ENCODE measurements around the gene NFKBIB.

DNA sequence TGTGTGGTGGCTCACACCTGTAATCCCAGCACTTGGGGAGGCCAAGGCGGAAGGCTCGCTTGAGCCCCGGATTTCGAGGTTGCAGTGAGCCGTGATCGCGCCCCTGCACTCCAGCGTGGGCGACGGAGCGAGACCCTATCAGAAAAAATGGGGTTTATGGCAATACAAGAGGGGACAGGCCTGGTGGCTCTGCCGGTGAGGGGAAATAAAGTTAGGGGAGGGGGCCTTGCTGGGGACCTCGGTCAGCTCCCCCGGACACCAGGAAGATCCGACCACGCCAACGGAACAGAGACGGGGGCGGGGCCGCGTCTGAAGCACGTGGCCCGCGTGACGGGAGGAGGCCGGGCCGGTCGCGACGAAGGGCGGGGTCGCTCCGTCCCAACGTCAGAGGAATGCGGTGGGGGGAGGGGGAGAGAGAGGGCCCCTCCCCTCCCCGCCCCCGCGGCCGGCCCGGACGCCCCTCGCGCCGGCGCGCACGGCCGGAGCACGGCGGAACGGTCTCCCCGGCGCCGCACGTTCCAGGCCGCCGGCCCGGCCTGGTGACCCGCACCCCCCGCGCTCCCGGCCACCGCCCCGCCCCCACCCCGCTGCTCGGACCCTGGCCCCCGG, 48.0 kb upstream of the NFKBIB start:
- TF ChIP-seq EZH2 (optimal IDR thresholded peaks at IDR 0.05; ENCODE audit: low read depth, low read length) (no peak), EZH2phosphoT487 (IDR thresholded peaks at IDR 0.05; ENCODE audit: low read length) (no peak)
- TF ChIP-seq, protein P1, sequence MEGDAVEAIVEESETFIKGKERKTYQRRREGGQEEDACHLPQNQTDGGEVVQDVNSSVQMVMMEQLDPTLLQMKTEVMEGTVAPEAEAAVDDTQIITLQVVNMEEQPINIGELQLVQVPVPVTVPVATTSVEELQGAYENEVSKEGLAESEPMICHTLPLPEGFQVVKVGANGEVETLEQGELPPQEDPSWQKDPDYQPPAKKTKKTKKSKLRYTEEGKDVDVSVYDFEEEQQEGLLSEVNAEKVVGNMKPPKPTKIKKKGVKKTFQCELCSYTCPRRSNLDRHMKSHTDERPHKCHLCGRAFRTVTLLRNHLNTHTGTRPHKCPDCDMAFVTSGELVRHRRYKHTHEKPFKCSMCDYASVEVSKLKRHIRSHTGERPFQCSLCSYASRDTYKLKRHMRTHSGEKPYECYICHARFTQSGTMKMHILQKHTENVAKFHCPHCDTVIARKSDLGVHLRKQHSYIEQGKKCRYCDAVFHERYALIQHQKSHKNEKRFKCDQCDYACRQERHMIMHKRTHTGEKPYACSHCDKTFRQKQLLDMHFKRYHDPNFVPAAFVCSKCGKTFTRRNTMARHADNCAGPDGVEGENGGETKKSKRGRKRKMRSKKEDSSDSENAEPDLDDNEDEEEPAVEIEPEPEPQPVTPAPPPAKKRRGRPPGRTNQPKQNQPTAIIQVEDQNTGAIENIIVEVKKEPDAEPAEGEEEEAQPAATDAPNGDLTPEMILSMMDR (IDR thresholded peaks at IDR 0.05; ENCODE audit: low read length) = no peak
